Activated naive CD4-positive, alpha-beta T cell treated with anti-CD3 and anti-CD28 coated beads, Interleukin-2, amount 50 U/mL, for 24 hours (primary cell): ENCODE data around the gene LHFPL2.

ENCODE experiments used
- H3K27ac Mint-ChIP-seq: one replicate; pipeline ENCODE4 v1.8.0; 2021; ENCODE audit warnings: mild to moderate bottlenecking, mixed read lengths
- H3K27me3 Mint-ChIP-seq: one replicate; pipeline ENCODE4 v1.8.0; 2021; ENCODE audit warnings: mixed read lengths
- H3K36me3 Mint-ChIP-seq: one replicate; pipeline ENCODE4 v1.8.0; 2021; ENCODE audit warnings: mixed read lengths
- H3K4me1 Mint-ChIP-seq: one replicate; pipeline ENCODE4 v1.8.0; 2021; ENCODE audit warnings: mixed read lengths
- H3K4me3 Mint-ChIP-seq: one replicate; pipeline ENCODE4 v1.8.0; 2021; ENCODE audit warnings: mild to moderate bottlenecking, mixed read lengths
- H3K9me3 Mint-ChIP-seq: one replicate; pipeline ENCODE4 v1.8.0; 2021; ENCODE audit warnings: mixed read lengths

The LHFPL2 gene

DNA sequence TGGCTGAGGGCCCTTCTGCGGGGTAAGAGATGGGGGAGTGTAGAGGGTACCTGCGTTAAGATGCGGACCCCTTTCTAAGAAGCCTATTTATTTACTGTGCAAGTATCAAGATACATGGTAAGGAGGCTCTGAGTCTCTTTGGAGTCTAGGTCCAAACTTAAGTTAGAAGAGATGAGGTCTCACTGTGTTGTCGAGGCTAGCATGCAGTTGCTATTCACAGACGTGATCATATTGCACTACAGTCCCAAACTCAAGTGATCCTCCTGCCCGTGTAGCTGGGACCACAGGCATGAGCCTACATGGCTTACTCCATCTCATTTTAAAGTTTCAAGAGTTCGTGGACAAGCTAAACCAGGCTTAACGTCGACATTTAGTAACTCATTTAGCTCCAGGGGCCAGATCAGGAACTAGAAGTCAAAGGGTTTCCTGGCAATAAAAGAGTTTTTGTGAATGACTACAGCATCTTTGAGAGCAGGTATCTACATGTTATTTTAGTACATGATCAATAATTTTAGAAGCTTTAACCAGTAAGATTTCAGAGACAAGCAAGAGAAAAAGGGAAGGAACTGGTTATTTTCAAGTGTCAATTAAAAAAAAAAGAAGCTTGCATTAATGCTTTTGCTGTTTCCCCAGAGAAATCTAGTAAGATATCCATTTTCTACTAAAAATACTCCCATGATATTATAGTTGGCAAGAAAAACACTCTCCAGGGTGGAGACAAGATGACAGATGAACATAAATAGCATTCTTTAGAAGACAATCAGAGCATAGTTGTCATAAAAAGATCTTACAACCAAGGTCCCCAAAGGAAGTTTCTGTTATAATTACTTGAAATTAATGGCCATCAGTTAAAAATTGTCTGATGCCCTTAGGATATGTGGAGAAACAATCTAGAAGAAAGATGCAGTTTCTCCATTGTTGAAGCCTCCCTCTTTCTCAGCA, 146.9 kb downstream of the LHFPL2 start:
- H3K4me3 Mint-ChIP-seq: no peak overlapping the region
- H3K27me3 Mint-ChIP-seq: peaks cover 54% of the 10 kb centered on the region
- H3K9me3 Mint-ChIP-seq: no peaks in the 10 kb centered on the region
- no peaks in the 10 kb centered on the region for H3K4me1 Mint-ChIP-seq
- no peaks in the 10 kb centered on the region for H3K36me3 Mint-ChIP-seq
- H3K27ac Mint-ChIP-seq: no peak overlapping the region

DNA sequence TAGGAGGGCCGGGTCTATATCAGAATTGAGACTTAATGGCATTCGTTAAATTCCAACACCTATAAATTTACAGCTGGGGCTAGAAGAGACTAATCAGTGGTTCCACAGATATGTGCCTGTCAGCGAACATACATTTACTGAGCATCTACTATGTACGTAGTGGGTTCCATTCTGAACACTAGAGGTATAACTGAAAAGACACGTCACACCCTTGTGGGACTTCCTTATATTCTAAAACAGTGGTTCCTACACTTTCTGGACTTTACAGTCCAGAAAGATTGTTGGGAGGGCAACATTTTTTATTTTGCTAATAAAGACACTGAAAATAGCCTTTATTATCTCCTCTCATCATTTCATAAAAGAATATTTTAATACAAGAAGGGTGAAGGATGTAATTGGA, 147.7 kb downstream of the LHFPL2 start:
- Mint-ChIP-seq H3K4me3 (no peak overlapping the region), H3K27me3 (peaks cover 51% of the 10 kb centered on the region), H3K27ac (no peak overlapping the region), H3K4me1 (no peaks in the 10 kb centered on the region), H3K9me3 (no peaks in the 10 kb centered on the region), H3K36me3 (no peaks in the 10 kb centered on the region)

DNA sequence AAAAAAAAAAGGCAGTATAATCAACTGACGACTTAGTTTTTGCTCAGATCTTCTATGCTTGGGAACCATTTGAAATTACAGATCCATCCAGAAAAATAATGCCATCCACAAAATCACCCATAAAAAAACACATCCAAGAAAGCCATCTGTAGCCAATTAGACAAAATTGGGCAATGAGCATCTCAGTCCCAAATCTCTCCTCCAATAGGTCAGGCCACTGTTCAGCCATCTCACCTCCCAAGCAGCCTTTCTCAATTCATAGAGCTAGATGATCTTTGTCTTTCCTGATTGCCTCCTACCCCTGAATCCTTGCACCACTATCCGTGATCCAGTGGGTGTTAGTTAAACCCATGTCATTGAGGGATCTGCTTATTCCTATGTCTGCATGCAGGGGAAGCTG, 148.5 kb downstream of the LHFPL2 start:
- H3K4me1 Mint-ChIP-seq: no peaks in the 10 kb centered on the region
- no peaks in the 10 kb centered on the region for H3K9me3 Mint-ChIP-seq
- no peaks in the 10 kb centered on the region for H3K36me3 Mint-ChIP-seq
- H3K27ac Mint-ChIP-seq: no peak overlapping the region
- no peak overlapping the region for H3K4me3 Mint-ChIP-seq
- H3K27me3 Mint-ChIP-seq: peaks cover 47% of the 10 kb centered on the region

GRCh38 chr5:78499485-78499884, 149.1 kb downstream of the LHFPL2 start:
- peaks cover 45% of the 10 kb centered on the region for H3K27me3 Mint-ChIP-seq
- no peaks in the 10 kb centered on the region for H3K4me1 Mint-ChIP-seq
- H3K4me3 Mint-ChIP-seq: no peak overlapping the region
- no peaks in the 10 kb centered on the region for H3K9me3 Mint-ChIP-seq
- no peaks in the 10 kb centered on the region for H3K36me3 Mint-ChIP-seq
- H3K27ac Mint-ChIP-seq: no peak overlapping the region

- Mint-ChIP-seq H3K27ac (no peak overlapping the region), H3K4me3 (no peak overlapping the region), H3K4me1 (no peaks in the 10 kb centered on the region), H3K9me3 (no peaks in the 10 kb centered on the region), H3K27me3 (peaks cover 43% of the 10 kb centered on the region), H3K36me3 (no peaks in the 10 kb centered on the region)
Observed at GRCh38 chr5:78497573-78498533, 150.7 kb downstream of the LHFPL2 start.

- Mint-ChIP-seq H3K27ac (no peak overlapping the region), H3K9me3 (no peaks in the 10 kb centered on the region), H3K36me3 (no peaks in the 10 kb centered on the region), H3K4me3 (no peak overlapping the region), H3K4me1 (no peaks in the 10 kb centered on the region), H3K27me3 (peaks cover 34% of the 10 kb centered on the region)
Observed at GRCh38 chr5:78496373-78496772, 152.2 kb downstream of the LHFPL2 start.

GRCh38 chr5:78495800-78496199, 152.8 kb downstream of the LHFPL2 start:
- H3K4me1 Mint-ChIP-seq: no peaks in the 10 kb centered on the region
- no peak overlapping the region for H3K4me3 Mint-ChIP-seq
- no peaks in the 10 kb centered on the region for H3K9me3 Mint-ChIP-seq
- no peak overlapping the region for H3K27ac Mint-ChIP-seq
- peaks cover 30% of the 10 kb centered on the region for H3K27me3 Mint-ChIP-seq
- no peaks in the 10 kb centered on the region for H3K36me3 Mint-ChIP-seq

- Mint-ChIP-seq H3K4me3 (no peak overlapping the region), H3K9me3 (no peaks in the 10 kb centered on the region), H3K27ac (no peak overlapping the region), H3K36me3 (no peaks in the 10 kb centered on the region), H3K4me1 (no peaks in the 10 kb centered on the region), H3K27me3 (peaks cover 4% of the 10 kb centered on the region)
Observed at GRCh38 chr5:78492650-78493049, 155.9 kb downstream of the LHFPL2 start.

DNA sequence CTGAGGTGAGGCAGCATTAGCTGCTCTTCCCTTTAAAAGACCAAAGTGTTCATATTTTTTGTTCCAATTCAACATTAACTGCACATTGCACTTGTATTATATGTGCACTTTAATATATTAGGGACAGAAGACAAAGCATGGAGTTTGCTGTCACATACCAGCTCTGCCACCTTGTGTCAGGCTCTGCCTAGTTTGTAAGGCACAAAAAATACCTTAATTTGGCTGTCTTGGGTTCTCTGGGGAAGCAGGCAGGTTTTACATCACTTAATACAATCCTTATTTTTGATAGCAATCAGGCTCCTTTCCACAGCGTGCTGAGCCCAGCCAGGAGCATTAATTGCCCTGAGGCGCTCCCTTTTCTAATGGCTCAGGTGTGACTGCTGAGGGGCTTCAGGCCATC, 156.3 kb downstream of the LHFPL2 start:
- no peaks in the 10 kb centered on the region for H3K4me1 Mint-ChIP-seq
- peaks cover 3% of the 10 kb centered on the region for H3K27me3 Mint-ChIP-seq
- H3K4me3 Mint-ChIP-seq: no peak overlapping the region
- no peak overlapping the region for H3K27ac Mint-ChIP-seq
- H3K9me3 Mint-ChIP-seq: no peaks in the 10 kb centered on the region
- H3K36me3 Mint-ChIP-seq: no peaks in the 10 kb centered on the region

- no peak overlapping the region for H3K4me3 Mint-ChIP-seq
- no peaks in the 10 kb centered on the region for H3K4me1 Mint-ChIP-seq
- no peak overlapping the region for H3K27ac Mint-ChIP-seq
- H3K9me3 Mint-ChIP-seq: no peaks in the 10 kb centered on the region
- H3K27me3 Mint-ChIP-seq: no peaks in the 10 kb centered on the region
- no peaks in the 10 kb centered on the region for H3K36me3 Mint-ChIP-seq
Observed at GRCh38 chr5:78490709-78491485, 157.7 kb downstream of the LHFPL2 start.

- Mint-ChIP-seq H3K4me1 (peaks cover 12% of the 10 kb centered on the region), H3K4me3 (no peak overlapping the region), H3K9me3 (no peaks in the 10 kb centered on the region), H3K36me3 (no peaks in the 10 kb centered on the region), H3K27me3 (no peaks in the 10 kb centered on the region), H3K27ac (no peak overlapping the region)
Observed at GRCh38 chr5:78487846-78488245, 160.7 kb downstream of the LHFPL2 start.

DNA sequence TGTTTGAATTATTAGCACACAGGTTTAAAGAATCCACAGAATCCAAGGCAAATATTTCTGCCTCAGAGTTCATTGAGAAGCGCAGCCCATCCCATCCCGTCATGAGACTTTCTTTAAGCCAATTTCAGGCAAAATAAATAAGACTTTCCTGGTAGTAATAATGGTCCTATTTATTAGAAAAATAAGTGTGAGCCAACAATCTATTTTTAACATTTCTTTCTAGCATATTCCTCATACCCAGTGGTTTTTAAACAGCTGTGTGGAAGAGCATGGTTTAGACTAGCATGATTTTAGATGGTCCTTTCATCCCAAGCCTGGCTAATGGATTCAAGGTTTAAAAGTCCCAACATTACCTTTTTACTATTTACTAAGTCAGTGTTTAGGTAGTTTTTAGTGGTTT, 162.4 kb downstream of the LHFPL2 start:
- Mint-ChIP-seq H3K4me3 (no peak overlapping the region), H3K36me3 (no peaks in the 10 kb centered on the region)

GRCh38 chr5:78483809-78484521, 164.6 kb downstream of the LHFPL2 start:
- H3K27ac Mint-ChIP-seq: no peak overlapping the region
- no peaks in the 10 kb centered on the region for H3K27me3 Mint-ChIP-seq
- H3K4me1 Mint-ChIP-seq: peaks cover 19% of the 10 kb centered on the region
- H3K4me3 Mint-ChIP-seq: no peak overlapping the region
- no peaks in the 10 kb centered on the region for H3K9me3 Mint-ChIP-seq
- H3K36me3 Mint-ChIP-seq: no peaks in the 10 kb centered on the region

More for the DNA sequence above, 162.4 kb downstream of the LHFPL2 start:
- Mint-ChIP-seq H3K27me3 (no peaks in the 10 kb centered on the region), H3K4me1 (peaks cover 19% of the 10 kb centered on the region), H3K27ac (no peak overlapping the region), H3K9me3 (no peaks in the 10 kb centered on the region)

DNA sequence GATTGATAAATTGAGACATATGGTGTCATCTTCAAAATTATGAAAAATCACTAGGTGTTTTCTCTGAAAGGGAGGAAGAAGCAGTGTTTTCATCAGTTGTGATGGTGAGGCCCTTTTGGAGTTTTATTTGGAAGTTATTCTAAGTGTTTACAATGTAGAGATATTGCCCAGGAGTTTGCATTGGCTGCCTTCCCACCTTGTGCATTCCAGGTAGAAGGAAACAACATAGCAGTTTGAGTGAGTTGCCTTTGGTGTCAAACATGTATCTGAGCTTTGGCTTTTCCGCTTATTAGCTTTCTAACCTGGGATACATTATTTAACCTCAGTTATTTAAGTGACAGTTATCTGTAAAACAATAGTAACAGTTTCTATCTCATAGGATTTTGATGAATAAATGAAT, 165.6 kb downstream of the LHFPL2 start:
- H3K4me3 Mint-ChIP-seq: no peak overlapping the region

GRCh38 chr5:78476795-78477194, 171.8 kb downstream of the LHFPL2 start:
- no peak overlapping the region for H3K4me3 Mint-ChIP-seq
- no peaks in the 10 kb centered on the region for H3K27me3 Mint-ChIP-seq
- no peak overlapping the region for H3K27ac Mint-ChIP-seq
- peaks cover 4% of the 10 kb centered on the region for H3K4me1 Mint-ChIP-seq
- H3K36me3 Mint-ChIP-seq: peaks cover 7% of the 10 kb centered on the region
- H3K9me3 Mint-ChIP-seq: no peaks in the 10 kb centered on the region

More for the DNA sequence above, 165.6 kb downstream of the LHFPL2 start:
- Mint-ChIP-seq H3K36me3 (no peaks in the 10 kb centered on the region), H3K9me3 (no peaks in the 10 kb centered on the region), H3K4me1 (peaks cover 19% of the 10 kb centered on the region), H3K27ac (no peak overlapping the region), H3K27me3 (no peaks in the 10 kb centered on the region)
